ENCODE data around the gene RASAL3. TPM values are rescaled to one million over a fixed set of nuclear protein-coding genes. Genes with fewer than 3 reads are reported as not detected.
A peak's percentile ranks its signal among the peaks of the same experiment; 100 is the strongest.

Gene RASAL3
- total RNA-seq, 1 experiment from 2014 or later, result 0.57 TPM

- DNase-seq (ENCODE audit: low read depth, low spot score) (no peak), ATAC-seq (no peak)
- intact Hi-C loops (cut with micrococcal nuclease), result loop anchor here (1.0 kb wide), 1 partner anchor 15 kb away; no protein-coding TSS in a partner anchor
- no peak overlapping the region for H2AFZ ChIP-seq (ENCODE audit: low read depth, low read length, poor library complexity, severe bottlenecking)
- H3K9ac ChIP-seq (ENCODE audit: low read length), result no peak overlapping the region
- ChIA-PET POLR2A (no interaction called here), RAD21 (ENCODE audit: low non-redundant PET in 1 of 2, low total read pairs in 2 of 2, uncharacterized antibody in 2 of 2, unreplicated experiment in 2 of 2) (no interaction called here), CTCF (no interaction called here)
- H3K27ac ChIP-seq (ENCODE audit: low read depth, low read length), result no peak overlapping the region
- H3K9me3 ChIP-seq (ENCODE audit: control insufficient read depth in 1 of 2, insufficient read depth in 1 of 2, low read depth in 1 of 2, low read length in 2 of 2), result no peaks in the 10 kb centered on the region
- H3K36me3 ChIP-seq (ENCODE audit: control insufficient read depth in 1 of 2, insufficient read depth in 2 of 2, low read length in 2 of 2), result no peaks in the 10 kb centered on the region
- no peak overlapping the region; a peak in 1 of 4 replicates for H3K4me3 ChIP-seq (replicated peaks in 1 of 2; ENCODE audit: low read depth in 1 of 2, low read length in 2 of 2)
- TF ChIP-seq ATF3 (IDR thresholded peaks at IDR 0.05) (no peak), POLR2A (IDR thresholded peaks at IDR 0.05; ENCODE audit: borderline replicate concordance, extremely low read depth, insufficient read depth, insufficient read length) (no peak), MAX (IDR thresholded peaks at IDR 0.05) (no peak), SRF (IDR thresholded peaks at IDR 0.05; ENCODE audit: low read depth) (no peak), JUND (IDR thresholded peaks at IDR 0.05) (no peak), CTCF (IDR thresholded peaks at IDR 0.05 in 2 of 3, conservative IDR thresholded peaks at IDR 0.05 in 1 of 3; ENCODE audit: borderline replicate concordance in 1 of 3, insufficient read depth in 1 of 3, low read depth in 2 of 3, low read length in 2 of 3) (no peak), EZH2phosphoT487 (IDR thresholded peaks at IDR 0.05; ENCODE audit: borderline replicate concordance) (no peak), SP1 (IDR thresholded peaks at IDR 0.05; ENCODE audit: low read depth) (no peak), ELF1 (IDR thresholded peaks at IDR 0.05; ENCODE audit: borderline replicate concordance, low read depth) (no peak), SIN3A (IDR thresholded peaks at IDR 0.05; ENCODE audit: low read depth) (no peak), RAD21 (IDR thresholded peaks at IDR 0.05; ENCODE audit: low read depth) (no peak)
- no peaks in the 10 kb centered on the region for H3K27me3 ChIP-seq (ENCODE audit: insufficient read depth, low read length)
- peak overlapping the region; percentile 95; the same call in 1 of the 2 replicates for H3K4me2 ChIP-seq (ENCODE audit: low read length)
- BruUV-seq (replicated peaks), result no TSS peak
- H3K79me2 ChIP-seq (ENCODE audit: insufficient read depth, low read length), result no peaks in the 10 kb centered on the region
- H3K4me1 ChIP-seq (ENCODE audit: control insufficient read depth in 1 of 2, insufficient read depth in 2 of 2, low read length in 2 of 2), result peaks cover 15 to 38% of the 10 kb centered on the region in 2 experiments; a peak in 3 of 4 replicates
- H3K9me2 ChIP-seq (ENCODE audit: insufficient read depth), result no peaks in the 10 kb centered on the region
- no peaks in the 10 kb centered on the region for H4K20me1 ChIP-seq (ENCODE audit: insufficient read depth)
These were observed 16.1 kb downstream of the RASAL3 start for GRCh38 chr19:15448044-15448777.
